Keratinocyte (primary cell): ENCODE measurements around the gene PPARD. TPM values are rescaled to one million over a fixed set of nuclear protein-coding genes. Genes with fewer than 3 reads are reported as not detected.
A peak's percentile ranks its signal among the peaks of the same experiment; 100 is the strongest.

Experiments
- DNase-seq: peaks from one replicate; pipeline ENCODE4 v3.0.0-alpha.2; 2011; ENCODE audit warnings: low read depth, missing footprints, low spot score
- FAIRE-seq: peaks from 2 replicates; lab custom pipeline; 2011; peaks lifted over from hg19 to GRCh38; lab: Jason Lieb, UNC
- H2AFZ ChIP-seq: 2 replicates; pipeline ENCODE4 v1.6.0; 2012; ENCODE audit warnings: low read length, control low read depth, inconsistent platforms; ENCODE audit not compliant: control insufficient read depth
- H3K27ac ChIP-seq: 2 replicates; pipeline ENCODE4 v1.5.1; 2011; ENCODE audit warnings: low read length; ENCODE audit not compliant: control insufficient read depth, insufficient read depth
- H3K27me3 ChIP-seq: 3 replicates; pipeline ENCODE4 v1.6.0; 2011; ENCODE audit warnings: low read length; ENCODE audit not compliant: control insufficient read depth, insufficient read depth; ENCODE audit errors: extremely low read depth
- H3K36me3 ChIP-seq, 2 experiments: 2 replicates in 1 of 2; 3 replicates in 1 of 2; pipeline ENCODE4 v1.5.1; 2011; ENCODE audit warnings: low read length in 2 of 2, mild to moderate bottlenecking in 1 of 2; ENCODE audit not compliant: control insufficient read depth in 2 of 2, insufficient read depth in 2 of 2; ENCODE audit errors: extremely low read depth in 1 of 2
- H3K4me1 ChIP-seq: 3 replicates; pipeline ENCODE4 v1.5.1; 2011; ENCODE audit warnings: low read length; ENCODE audit not compliant: control insufficient read depth, insufficient read depth; ENCODE audit errors: extremely low read depth
- H3K4me2 ChIP-seq: 3 replicates; pipeline ENCODE4 v1.6.0; 2011; ENCODE audit warnings: low read depth, low read length; ENCODE audit not compliant: control insufficient read depth, insufficient read depth; ENCODE audit errors: extremely low read depth
- H3K4me3 ChIP-seq, 3 experiments: fragments of 200-600 bp in 1 of 3; sonication (generic) in 1 of 3; 2 replicates in 2 of 3; 3 replicates in 1 of 3; pipeline ENCODE4 v1.5.1; 2011 to 2016; ENCODE audit warnings: low read length in 3 of 3, mild to moderate bottlenecking in 3 of 3, control low read depth in 2 of 3, inconsistent platforms in 1 of 3, low read depth in 1 of 3, mixed read lengths in 1 of 3, mixed run types in 1 of 3, moderate library complexity in 1 of 3; ENCODE audit not compliant: control insufficient read depth in 2 of 3, insufficient read depth in 2 of 3; ENCODE audit errors: extremely low read depth in 1 of 3
- H3K79me2 ChIP-seq: 2 replicates; pipeline ENCODE4 v1.6.0; 2012; ENCODE audit warnings: low read length; ENCODE audit not compliant: control insufficient read depth, insufficient read depth
- H3K9ac ChIP-seq: 3 replicates; pipeline ENCODE4 v1.6.0; 2011; ENCODE audit warnings: low read length; ENCODE audit not compliant: control insufficient read depth, insufficient read depth; ENCODE audit errors: extremely low read depth
- H3K9me1 ChIP-seq: 3 replicates; pipeline ENCODE4 v1.6.0; 2011; ENCODE audit warnings: low read length; ENCODE audit not compliant: control insufficient read depth, insufficient read depth; ENCODE audit errors: extremely low read depth
- H3K9me3 ChIP-seq: 2 replicates; pipeline ENCODE4 v1.5.1; 2012; ENCODE audit warnings: low read depth, low read length; ENCODE audit not compliant: control insufficient read depth
- H4K20me1 ChIP-seq: 3 replicates; pipeline ENCODE4 v1.6.0; 2011; ENCODE audit warnings: low read length; ENCODE audit not compliant: control insufficient read depth, insufficient read depth; ENCODE audit errors: extremely low read depth
- CTCF ChIP-seq, 3 experiments: IDR thresholded peaks in 1 of 3; conservative IDR thresholded peaks in 1 of 3; optimal IDR thresholded peaks in 1 of 3; 2 replicates in 2 of 3; 3 replicates in 1 of 3; pipeline versions ENCODE3 to v1.5.1; 2011; ENCODE audit warnings: low read length in 3 of 3, mild to moderate bottlenecking in 3 of 3, moderate library complexity in 2 of 3, control low read depth in 1 of 3, inconsistent platforms in 1 of 3; ENCODE audit not compliant: insufficient read depth in 2 of 3; ENCODE audit errors: extremely low read depth in 1 of 3
- EZH2 ChIP-seq: IDR thresholded peaks from one replicate; pipeline ENCODE4 v1.6.1; 2012; ENCODE audit warnings: inconsistent platforms, mild to moderate bottlenecking, low read length, moderate library complexity
- dilution Hi-C: fragments of 300-500 bp; cut with MboI; formaldehyde crosslinking; loops from one replicate; pipeline ENCODE4 v1.7.0; 2020; ENCODE audit warnings: low sequenced_read_pairs; ENCODE audit not compliant: extremely low pct_ligation_motif_present
- polyA plus RNA-seq, 5 experiments: library from polyadenylated mRNA; depleted of rRNA in 3 of 5; stranded (reverse) in 3 of 5; stranded (forward) in 1 of 5; unstranded in 1 of 5; fragments of >200 nt; gene quantifications; 1 replicate in 1 of 5; 2 replicates in 3 of 5; 3 replicates in 1 of 5; pipeline versions ENCODE4 v1.2.1 to v1.2.3, GENCODE V29; 2011 to 2012; ENCODE audit warnings: missing spikeins in 2 of 5, low read depth in 1 of 5, low replicate concordance in 1 of 5

The PPARD gene
- polyA plus RNA-seq, 1 donor (not counting 4 experiments of a cell fraction or from before 2014, with no cell fraction given): 15.1 TPM

- peaks cover 4% of the 10 kb centered on the region for H3K9me1 ChIP-seq
- H3K27me3 ChIP-seq: no peaks in the 10 kb centered on the region
- peaks cover 73% of the 10 kb centered on the region for H3K79me2 ChIP-seq
- H3K9me3 ChIP-seq: no peaks in the 10 kb centered on the region
- H3K36me3 ChIP-seq: peaks cover 14 to 15% of the 10 kb centered on the region in 2 experiments
- FAIRE-seq: peak; percentile 9
- H4K20me1 ChIP-seq: no peaks in the 10 kb centered on the region
- peak overlapping the region; percentile 85 for H3K9ac ChIP-seq
- peak overlapping the region; percentile 99 for H3K27ac ChIP-seq
- H3K4me1 ChIP-seq: peaks cover 45% of the 10 kb centered on the region
- peak; percentile 81 for DNase-seq
- peak overlapping the region; percentile 81 for H3K4me2 ChIP-seq
- no peak for TF ChIP-seq EZH2
- peak overlapping the region in 2 of 3 experiments; percentile 1 to 39 for H3K4me3 ChIP-seq
- H2AFZ ChIP-seq: no peak overlapping the region
- dilution Hi-C loops: no loop called here
Observed at GRCh38 chr6:35401514-35401913, 59.2 kb downstream of the PPARD start.

- H3K27me3 ChIP-seq: no peaks in the 10 kb centered on the region
- FAIRE-seq (no peak), DNase-seq (no peak)
- dilution Hi-C loops: no loop called here
- no peaks in the 10 kb centered on the region for H4K20me1 ChIP-seq
- H3K9me3 ChIP-seq: no peaks in the 10 kb centered on the region
- peak overlapping the region; percentile 99 for H3K27ac ChIP-seq
- H3K36me3 ChIP-seq: peaks cover 13 to 14% of the 10 kb centered on the region in 2 experiments
- peaks cover 80% of the 10 kb centered on the region for H3K79me2 ChIP-seq
- peaks cover 38% of the 10 kb centered on the region for H3K4me1 ChIP-seq
- TF ChIP-seq EZH2 (no peak), CTCF (optimal IDR thresholded peaks at IDR 0.05 in 1 of 3, IDR thresholded peaks at IDR 0.05 in 1 of 3, conservative IDR thresholded peaks at IDR 0.05 in 1 of 3; ENCODE audit: extremely low read depth in 1 of 3, insufficient read depth in 2 of 3, low read length in 3 of 3) (no peak)
- H2AFZ ChIP-seq: no peak overlapping the region
- peak overlapping the region; percentile 81 for H3K4me2 ChIP-seq
- peaks cover 4% of the 10 kb centered on the region for H3K9me1 ChIP-seq
- H3K9ac ChIP-seq: peak overlapping the region; percentile 85
- H3K4me3 ChIP-seq: no peak overlapping the region
Observed at GRCh38 chr6:35402136-35402855, 59.9 kb downstream of the PPARD start.
